ENCODE results near the gene TMEM202. TPM values are rescaled to one million over a fixed set of nuclear protein-coding genes. Genes with fewer than 3 reads are reported as not detected.

TMEM202 gene
- total and polyA plus RNA-seq, 2 of the 13 experiments (the other 11 are each of a cell fraction or from before 2014, with no cell fraction given), result not detected

- Histone ChIP-seq H3K27ac (ENCODE audit: extremely low read length, insufficient read depth, low read length) (no peak overlapping the region), H3K4me2 (ENCODE audit: low read depth, low read length) (no peak overlapping the region), H3K4me1 (ENCODE audit: insufficient read depth, low read length) (peaks cover 26% of the 10 kb centered on the region), H3K79me2 (ENCODE audit: insufficient read depth, low read length) (peaks cover 71% of the 10 kb centered on the region), H3K4me3 (replicated peaks in 1 of 3; ENCODE audit: insufficient read depth in 1 of 3, low read depth in 2 of 3, low read length in 3 of 3) (no peak overlapping the region), H3K27me3 (ENCODE audit: control insufficient read depth in 1 of 2, insufficient read depth in 2 of 2, low read length in 2 of 2) (no peaks in the 10 kb centered on the region), H3K9ac (ENCODE audit: insufficient read depth, low read depth, low read length) (no peak overlapping the region), H3K36me3 (replicated peaks in 1 of 2; ENCODE audit: control insufficient read depth in 1 of 2, insufficient read depth in 2 of 2, low read length in 2 of 2) (peaks cover 16 to 29% of the 10 kb centered on the region in 2 experiments), H2AFZ (ENCODE audit: low read length) (no peak overlapping the region), H3K9me3 (ENCODE audit: low read length) (no peaks in the 10 kb centered on the region), H4K20me1 (ENCODE audit: insufficient read depth, low read length) (no peaks in the 10 kb centered on the region)
- ChIA-PET CTCF (ENCODE audit: low intra/inter-chr PET ratio, low total read pairs) (no interaction called here), POLR2A (no interaction called here)
- in situ Hi-C loops (cut with HindIII; ENCODE audit: extremely low pct_ligation_motif_present, low pct_unique_long_range_greater_than_20kb) (no loop called here), intact Hi-C loops (cut with micrococcal nuclease; ENCODE audit: unreplicated experiment) (no loop called here)
- DNase-seq (ENCODE audit: low spot score) (no peak), FAIRE-seq (no peak), ATAC-seq (no peak)
- TF ChIP-seq, protein P1, sequence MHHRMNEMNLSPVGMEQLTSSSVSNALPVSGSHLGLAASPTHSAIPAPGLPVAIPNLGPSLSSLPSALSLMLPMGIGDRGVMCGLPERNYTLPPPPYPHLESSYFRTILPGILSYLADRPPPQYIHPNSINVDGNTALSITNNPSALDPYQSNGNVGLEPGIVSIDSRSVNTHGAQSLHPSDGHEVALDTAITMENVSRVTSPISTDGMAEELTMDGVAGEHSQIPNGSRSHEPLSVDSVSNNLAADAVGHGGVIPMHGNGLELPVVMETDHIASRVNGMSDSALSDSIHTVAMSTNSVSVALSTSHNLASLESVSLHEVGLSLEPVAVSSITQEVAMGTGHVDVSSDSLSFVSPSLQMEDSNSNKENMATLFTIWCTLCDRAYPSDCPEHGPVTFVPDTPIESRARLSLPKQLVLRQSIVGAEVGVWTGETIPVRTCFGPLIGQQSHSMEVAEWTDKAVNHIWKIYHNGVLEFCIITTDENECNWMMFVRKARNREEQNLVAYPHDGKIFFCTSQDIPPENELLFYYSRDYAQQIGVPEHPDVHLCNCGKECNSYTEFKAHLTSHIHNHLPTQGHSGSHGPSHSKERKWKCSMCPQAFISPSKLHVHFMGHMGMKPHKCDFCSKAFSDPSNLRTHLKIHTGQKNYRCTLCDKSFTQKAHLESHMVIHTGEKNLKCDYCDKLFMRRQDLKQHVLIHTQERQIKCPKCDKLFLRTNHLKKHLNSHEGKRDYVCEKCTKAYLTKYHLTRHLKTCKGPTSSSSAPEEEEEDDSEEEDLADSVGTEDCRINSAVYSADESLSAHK (CRISPR knock-in tag; IDR thresholded peaks at IDR 0.05; ENCODE audit: borderline replicate concordance), result no peak
- TF ChIP-seq EEA1 (CRISPR knock-in tag; IDR thresholded peaks at IDR 0.05; ENCODE audit: borderline replicate concordance), result no peak
- TF ChIP-seq ZNF780A (CRISPR knock-in tag; IDR thresholded peaks at IDR 0.05), result no peak
- no peak for TF ChIP-seq ZNF749 (CRISPR knock-in tag; IDR thresholded peaks at IDR 0.05; ENCODE audit: borderline replicate concordance)
- no peak for TF ChIP-seq RFXANK (CRISPR knock-in tag; IDR thresholded peaks at IDR 0.05)
- no peak for TF ChIP-seq ZNF232 (CRISPR knock-in tag; IDR thresholded peaks at IDR 0.05; ENCODE audit: borderline replicate concordance)
- TF ChIP-seq GABPA (IDR thresholded peaks at IDR 0.05; ENCODE audit: low read depth, low read length), result no peak
- no peak for TF ChIP-seq GABPA (CRISPR knock-in tag; IDR thresholded peaks at IDR 0.05; ENCODE audit: low read depth)
- TF ChIP-seq MYC (CRISPR knock-in tag; IDR thresholded peaks at IDR 0.05; ENCODE audit: borderline replicate concordance), result no peak
- no peak for TF ChIP-seq ARNT (IDR thresholded peaks at IDR 0.05)
- no peak for TF ChIP-seq PREB (CRISPR knock-in tag; IDR thresholded peaks at IDR 0.05)
- no peak for TF ChIP-seq RBM22 (optimal IDR thresholded peaks at IDR 0.05; ENCODE audit: low read length)
- no peak for TF ChIP-seq ZNF619 (CRISPR knock-in tag; IDR thresholded peaks at IDR 0.05)
- no TSS peak for BruUV-seq (replicated peaks)
- 97% methylated on average over 1 of the region's 1 CpG for WGBS (ENCODE audit: low lambda C conversion rate)
Observed at GRCh38 chr15:72369964-72370363, 28.1 kb upstream of the TMEM202 start.

Data from HepG2 (cell line).